Measurements from ENCODE around the gene MAD1L1.

Gene MAD1L1

GRCh38 chr7:1787681-1788235 is 445.0 kb downstream of the MAD1L1 start:
- H3K9ac ChIP-seq (ENCODE audit: low read depth, low read length) = no peak overlapping the region
- no peaks in the 10 kb centered on the region for H3K9me3 ChIP-seq (ENCODE audit: control insufficient read depth, insufficient read depth, low read length)
- no peaks in the 10 kb centered on the region for H3K36me3 ChIP-seq (ENCODE audit: insufficient read depth, low read length)
- no peaks in the 10 kb centered on the region for H3K4me1 ChIP-seq (ENCODE audit: insufficient read depth, low read length)

- Histone ChIP-seq H3K36me3 (ENCODE audit: insufficient read depth, low read length) (no peaks in the 10 kb centered on the region), H3K4me1 (ENCODE audit: insufficient read depth, low read length) (no peaks in the 10 kb centered on the region), H3K9me3 (ENCODE audit: control insufficient read depth, insufficient read depth, low read length) (no peaks in the 10 kb centered on the region), H3K9ac (ENCODE audit: low read depth, low read length) (no peak overlapping the region)
These were observed 445.5 kb downstream of the MAD1L1 start for GRCh38 chr7:1787241-1787640.

- H3K4me1 ChIP-seq (ENCODE audit: insufficient read depth, low read length) = no peaks in the 10 kb centered on the region
- H3K36me3 ChIP-seq (ENCODE audit: insufficient read depth, low read length) = no peaks in the 10 kb centered on the region
- no peak overlapping the region for H3K9ac ChIP-seq (ENCODE audit: low read depth, low read length)
- no peaks in the 10 kb centered on the region for H3K9me3 ChIP-seq (ENCODE audit: control insufficient read depth, insufficient read depth, low read length)
These were observed 446.9 kb downstream of the MAD1L1 start for GRCh38 chr7:1785839-1786238.

- H3K9me3 ChIP-seq (ENCODE audit: control insufficient read depth, insufficient read depth, low read length) = no peaks in the 10 kb centered on the region; the same call in 1 of the 2 replicates
- no peaks in the 10 kb centered on the region for H3K36me3 ChIP-seq (ENCODE audit: insufficient read depth, low read length)
- H3K9ac ChIP-seq (ENCODE audit: low read depth, low read length) = no peak overlapping the region
- no peaks in the 10 kb centered on the region for H3K4me1 ChIP-seq (ENCODE audit: insufficient read depth, low read length)
These were observed 451.4 kb downstream of the MAD1L1 start for GRCh38 chr7:1781369-1781768.

- Histone ChIP-seq H3K4me1 (ENCODE audit: insufficient read depth, low read length) (no peaks in the 10 kb centered on the region), H3K9me3 (ENCODE audit: control insufficient read depth, insufficient read depth, low read length) (no peaks in the 10 kb centered on the region; the same call in 1 of the 2 replicates), H3K36me3 (ENCODE audit: insufficient read depth, low read length) (no peaks in the 10 kb centered on the region), H3K9ac (ENCODE audit: low read depth, low read length) (no peak overlapping the region)
These were observed 453.3 kb downstream of the MAD1L1 start for GRCh38 chr7:1779445-1779844.

GRCh38 chr7:1777122-1777521 is 455.6 kb downstream of the MAD1L1 start:
- Histone ChIP-seq H3K36me3 (ENCODE audit: insufficient read depth, low read length) (no peaks in the 10 kb centered on the region), H3K9me3 (ENCODE audit: control insufficient read depth, insufficient read depth, low read length) (no peaks in the 10 kb centered on the region; the same call in 1 of the 2 replicates), H3K9ac (ENCODE audit: low read depth, low read length) (no peak overlapping the region), H3K4me1 (ENCODE audit: insufficient read depth, low read length) (no peaks in the 10 kb centered on the region)

- no peaks in the 10 kb centered on the region for H3K36me3 ChIP-seq (ENCODE audit: insufficient read depth, low read length)
- no peak overlapping the region for H3K9ac ChIP-seq (ENCODE audit: low read depth, low read length)
- no peaks in the 10 kb centered on the region; the same call in 1 of the 2 replicates for H3K9me3 ChIP-seq (ENCODE audit: control insufficient read depth, insufficient read depth, low read length)
- no peaks in the 10 kb centered on the region for H3K4me1 ChIP-seq (ENCODE audit: insufficient read depth, low read length)
These were observed 457.4 kb downstream of the MAD1L1 start for GRCh38 chr7:1775389-1775788.

- Histone ChIP-seq H3K9ac (ENCODE audit: low read depth, low read length) (no peak overlapping the region), H3K9me3 (ENCODE audit: control insufficient read depth, insufficient read depth, low read length) (no peaks in the 10 kb centered on the region; the same call in 1 of the 2 replicates), H3K4me1 (ENCODE audit: insufficient read depth, low read length) (no peaks in the 10 kb centered on the region), H3K36me3 (ENCODE audit: insufficient read depth, low read length) (no peaks in the 10 kb centered on the region)
These were observed 462.4 kb downstream of the MAD1L1 start for GRCh38 chr7:1770331-1770730.

- Histone ChIP-seq H3K9me3 (ENCODE audit: control insufficient read depth, insufficient read depth, low read length) (no peaks in the 10 kb centered on the region; the same call in 1 of the 2 replicates), H3K4me1 (ENCODE audit: insufficient read depth, low read length) (no peaks in the 10 kb centered on the region), H3K9ac (ENCODE audit: low read depth, low read length) (no peak overlapping the region), H3K36me3 (ENCODE audit: insufficient read depth, low read length) (no peaks in the 10 kb centered on the region)
These were observed 463.2 kb downstream of the MAD1L1 start for GRCh38 chr7:1769286-1770200.

- H3K36me3 ChIP-seq (ENCODE audit: insufficient read depth, low read length) = no peaks in the 10 kb centered on the region
- H3K4me1 ChIP-seq (ENCODE audit: insufficient read depth, low read length) = no peaks in the 10 kb centered on the region
- H3K9me3 ChIP-seq (ENCODE audit: control insufficient read depth, insufficient read depth, low read length) = no peaks in the 10 kb centered on the region; the same call in 1 of the 2 replicates
- H3K9ac ChIP-seq (ENCODE audit: low read depth, low read length) = no peak overlapping the region
These were observed 463.9 kb downstream of the MAD1L1 start for GRCh38 chr7:1768832-1769231.

GRCh38 chr7:1767524-1767923 is 465.2 kb downstream of the MAD1L1 start:
- no peaks in the 10 kb centered on the region for H3K4me1 ChIP-seq (ENCODE audit: insufficient read depth, low read length)
- no peak overlapping the region for H3K9ac ChIP-seq (ENCODE audit: low read depth, low read length)
- peaks cover 2% of the 10 kb centered on the region; the same call in 1 of the 2 replicates for H3K9me3 ChIP-seq (ENCODE audit: control insufficient read depth, insufficient read depth, low read length)
- H3K36me3 ChIP-seq (ENCODE audit: insufficient read depth, low read length) = no peaks in the 10 kb centered on the region

All from ES-I3 (cell line).